Vagina (tissue), 2 donors: ENCODE measurements around the gene ANO2. TPM values are rescaled to one million over a fixed set of nuclear protein-coding genes. Genes with fewer than 3 reads are reported as not detected.

Experiments
- DNase-seq, 2 donors: peaks; one replicate each; pipeline ENCODE4 v3.0.0-alpha.2; 2017; ENCODE audit errors: extremely low spot score in 2 of 2
- H3K27ac ChIP-seq: fragments of 200-600 bp; sonication (generic); one replicate; pipeline ENCODE4 v1.5.1; 2019
- H3K27me3 ChIP-seq: fragments of 200-600 bp; sonication (generic); one replicate; pipeline ENCODE4 v1.5.1; 2019
- H3K36me3 ChIP-seq, 2 donors: fragments of 200-600 bp; sonication (generic); one replicate each; pipeline ENCODE4 v1.5.1; 2017 to 2019
- H3K4me1 ChIP-seq: fragments of 200-600 bp; sonication (generic); one replicate; pipeline ENCODE4 v1.5.1; 2019
- H3K4me3 ChIP-seq, 2 donors: fragments of 200-600 bp; sonication (generic); 1 replicate in 1 of 2; 2 replicates in 1 of 2; pipeline ENCODE4 v1.5.1; 2016 to 2019
- H3K9me3 ChIP-seq: fragments of 200-600 bp; sonication (generic); one replicate; pipeline ENCODE4 v1.5.1; 2019
- CTCF ChIP-seq, 3 experiments: fragments of 450-650 bp in 2 of 3; fragments of 200-600 bp in 1 of 3; sonication (generic) in 1 of 3; IDR thresholded peaks; one replicate each; pipeline ENCODE4 v1.5.1; 2017 to 2019; ENCODE audit warnings: antibody characterized with exemption in 3 of 3, mild to moderate bottlenecking in 2 of 3, moderate library complexity in 2 of 3
- POLR2A ChIP-seq, 2 donors: fragments of 450-650 bp; IDR thresholded peaks; one replicate each; pipeline ENCODE4 v1.6.1; 2017; ENCODE audit warnings: antibody characterized with exemption in 2 of 2, mild to moderate bottlenecking in 2 of 2, moderate library complexity in 2 of 2
- POLR2AphosphoS5 ChIP-seq, 2 donors: sonication (generic); formaldehyde crosslinking; IDR thresholded peaks; one replicate each; pipeline ENCODE4 v1.9.0; 2017; ENCODE audit warnings: antibody characterized with exemption in 2 of 2, mild to moderate bottlenecking in 2 of 2, low read depth in 1 of 2; ENCODE audit not compliant: insufficient read depth in 1 of 2
- intact Hi-C: fragments of 100-400 bp; cut with DNase I; formaldehyde crosslinking; loops from one replicate; pipeline ENCODE4 v1.15.1; 2023
- total RNA-seq: library from RNA; depleted of rRNA; stranded (reverse); fragments of >200 nt; gene quantifications from one replicate; pipeline ENCODE4 v1.2.3, GENCODE V29; 2016

The ANO2 gene
- total RNA-seq, 1 donor from 2014 or later, result 18.7 TPM

- intact Hi-C loops, result no loop called here
- Histone ChIP-seq H3K27me3 (no peaks in the 10 kb centered on the region), H3K4me1 (no peaks in the 10 kb centered on the region), H3K9me3 (no peaks in the 10 kb centered on the region), H3K4me3 (no peak overlapping the region), H3K27ac (no peak overlapping the region), H3K36me3 (no peaks in the 10 kb centered on the region)
- no peak for DNase-seq
- no peak for TF ChIP-seq CTCF (IDR thresholded peaks at IDR 0.05)
- no peak for TF ChIP-seq POLR2A (IDR thresholded peaks at IDR 0.05)
- no peak for TF ChIP-seq POLR2AphosphoS5 (IDR thresholded peaks at IDR 0.05; ENCODE audit: insufficient read depth in 1 of 2, low read depth in 1 of 2)
These were observed 19.4 kb downstream of the ANO2 start for GRCh38 chr12:5925646-5926045.

GRCh38 chr12:5924342-5924741 is 20.7 kb downstream of the ANO2 start:
- Histone ChIP-seq H3K27me3 (no peaks in the 10 kb centered on the region), H3K36me3 (no peaks in the 10 kb centered on the region), H3K9me3 (no peaks in the 10 kb centered on the region), H3K4me3 (no peak overlapping the region), H3K4me1 (no peaks in the 10 kb centered on the region), H3K27ac (no peak overlapping the region)
- intact Hi-C loops, result no loop called here
- no peak for DNase-seq
- TF ChIP-seq CTCF (IDR thresholded peaks at IDR 0.05), result no peak
- TF ChIP-seq POLR2AphosphoS5 (IDR thresholded peaks at IDR 0.05; ENCODE audit: insufficient read depth in 1 of 2, low read depth in 1 of 2), result no peak
- TF ChIP-seq POLR2A (IDR thresholded peaks at IDR 0.05), result no peak

GRCh38 chr12:5923751-5924150 is 21.3 kb downstream of the ANO2 start:
- Histone ChIP-seq H3K36me3 (no peaks in the 10 kb centered on the region), H3K27ac (no peak overlapping the region), H3K4me3 (no peak overlapping the region), H3K4me1 (no peaks in the 10 kb centered on the region), H3K27me3 (no peaks in the 10 kb centered on the region), H3K9me3 (no peaks in the 10 kb centered on the region)
- no peak for DNase-seq
- intact Hi-C loops, result no loop called here
- TF ChIP-seq POLR2AphosphoS5 (IDR thresholded peaks at IDR 0.05; ENCODE audit: insufficient read depth in 1 of 2, low read depth in 1 of 2) (no peak), POLR2A (IDR thresholded peaks at IDR 0.05) (no peak), CTCF (IDR thresholded peaks at IDR 0.05) (no peak)

GRCh38 chr12:5923043-5923605 is 21.9 kb downstream of the ANO2 start:
- no peaks in the 10 kb centered on the region for H3K27me3 ChIP-seq
- no peak for DNase-seq
- H3K4me3 ChIP-seq, result no peak overlapping the region
- no peaks in the 10 kb centered on the region for H3K4me1 ChIP-seq
- TF ChIP-seq CTCF (IDR thresholded peaks at IDR 0.05) (no peak), POLR2A (IDR thresholded peaks at IDR 0.05) (no peak), POLR2AphosphoS5 (IDR thresholded peaks at IDR 0.05; ENCODE audit: insufficient read depth in 1 of 2, low read depth in 1 of 2) (no peak)
- H3K36me3 ChIP-seq, result no peaks in the 10 kb centered on the region
- H3K27ac ChIP-seq, result no peak overlapping the region
- H3K9me3 ChIP-seq, result no peaks in the 10 kb centered on the region
- intact Hi-C loops, result no loop called here

GRCh38 chr12:5921966-5922899 is 22.8 kb downstream of the ANO2 start:
- intact Hi-C loops, result no loop called here
- H3K36me3 ChIP-seq, result no peaks in the 10 kb centered on the region
- H3K27me3 ChIP-seq, result no peaks in the 10 kb centered on the region
- no peaks in the 10 kb centered on the region for H3K9me3 ChIP-seq
- H3K4me3 ChIP-seq, result no peak overlapping the region
- no peak for TF ChIP-seq CTCF (IDR thresholded peaks at IDR 0.05)
- TF ChIP-seq POLR2A (IDR thresholded peaks at IDR 0.05), result no peak
- no peak for TF ChIP-seq POLR2AphosphoS5 (IDR thresholded peaks at IDR 0.05; ENCODE audit: insufficient read depth in 1 of 2, low read depth in 1 of 2)
- no peaks in the 10 kb centered on the region for H3K4me1 ChIP-seq
- no peak overlapping the region for H3K27ac ChIP-seq
- no peak for DNase-seq
